Esophagus squamous epithelium (tissue), 5 donors: ENCODE results near the gene LRRC72. TPM values are rescaled to one million over a fixed set of nuclear protein-coding genes. Genes with fewer than 3 reads are reported as not detected.
A peak's percentile ranks its signal among the peaks of the same experiment; 100 is the strongest.

ENCODE experiments used
- DNase-seq: peaks from one replicate; lab custom pipeline; 2025; lab: John Stamatoyannopoulos, UW
- H3K27ac ChIP-seq, 4 donors: fragments of 200-600 bp; sonication (generic); one replicate each; pipeline ENCODE4 v1.5.1; 2016 to 2019; ENCODE audit warnings: mild to moderate bottlenecking in 1 of 4
- H3K27me3 ChIP-seq, 4 donors: fragments of 200-600 bp; sonication (generic); 1 replicate in 3 of 4; 2 replicates in 1 of 4; pipeline versions ENCODE4 v1.5.1 to v1.6.0; 2017 to 2021; ENCODE audit warnings: antibody characterized with exemption in 1 of 4
- H3K36me3 ChIP-seq, 3 donors: fragments of 200-600 bp; sonication (generic); one replicate each; pipeline ENCODE4 v1.5.1; 2016 to 2019
- H3K4me1 ChIP-seq, 3 donors: fragments of 200-600 bp; sonication (generic); one replicate each; pipeline ENCODE4 v1.5.1; 2017 to 2019
- H3K4me3 ChIP-seq, 4 donors: fragments of 200-600 bp; sonication (generic); 1 replicate in 3 of 4; 2 replicates in 1 of 4; pipeline ENCODE4 v1.5.1; 2016 to 2019; ENCODE audit warnings: mild to moderate bottlenecking in 2 of 4, moderate library complexity in 1 of 4
- H3K9me3 ChIP-seq, 3 donors: fragments of 200-600 bp; sonication (generic); one replicate each; pipeline ENCODE4 v1.5.1; 2016 to 2019
- POLR2A ChIP-seq, 4 donors: fragments of 450-650 bp; IDR thresholded peaks; one replicate each; pipeline ENCODE4 v1.6.1; 2017; ENCODE audit warnings: antibody characterized with exemption in 4 of 4, mild to moderate bottlenecking in 4 of 4, moderate library complexity in 3 of 4
- WGBS, 2 donors: methylation state at CpG; one replicate each; pipeline ENCODE4 v1.1.5; 2018; 5-methylcytosine and 5-hydroxymethylcytosine counted together
- intact Hi-C: fragments of 100-400 bp; cut with DNase I; formaldehyde crosslinking; loops from one replicate; pipeline ENCODE4 v1.15.0; 2022
- total RNA-seq, 4 donors: library from RNA; depleted of rRNA; stranded (reverse); fragments of >200 nt; gene quantifications; one replicate each; pipeline ENCODE4 v1.1.0, GENCODE V29; 2016
- TF ChIP-seq, protein P1 (sequence below), 6 experiments: fragments of 450-650 bp in 4 of 6; fragments of 200-600 bp in 2 of 6; sonication (generic) in 2 of 6; IDR thresholded peaks; one replicate each; pipeline ENCODE4 v1.5.1; 2016 to 2019; ENCODE audit warnings: antibody characterized with exemption in 6 of 6, mild to moderate bottlenecking in 4 of 6, moderate library complexity in 4 of 6
- donor health status: DM: yes; HTN: yes; CAD: no.

LRRC72 gene
- total RNA-seq, 4 donors from 2014 or later: not detected

DNA sequence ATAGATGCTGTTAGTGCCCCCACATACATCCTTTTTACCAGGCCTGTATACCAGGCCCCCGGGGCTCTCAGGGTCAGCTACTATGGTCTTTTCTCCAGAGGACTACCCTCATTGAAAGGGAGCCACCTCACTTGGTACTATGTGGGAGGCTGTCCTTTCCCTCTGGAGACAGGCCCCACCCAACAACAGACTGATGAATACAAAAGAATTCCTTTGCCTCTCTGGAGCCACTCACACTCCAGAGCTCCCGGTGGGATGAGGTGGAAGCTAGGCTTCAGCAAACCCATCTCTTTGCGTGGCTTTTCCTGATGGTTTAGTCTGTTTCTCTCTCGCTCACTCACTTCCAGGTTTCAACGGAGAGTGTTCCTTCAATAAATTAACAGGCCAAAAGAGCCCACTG is 88.6 kb downstream of the LRRC72 start:
- no peaks in the 10 kb centered on the region for H3K9me3 ChIP-seq
- no peaks in the 10 kb centered on the region for H3K27me3 ChIP-seq
- 72 to 81% methylated on average over 5 of the region's 5 CpGs for WGBS, 2 donors
- H3K27ac ChIP-seq: no peak overlapping the region
- no peak for DNase-seq
- peaks cover 0 to 87% (median 10%) of the 10 kb centered on the region in 3 donors for H3K36me3 ChIP-seq
- intact Hi-C loops: no loop called here
- H3K4me1 ChIP-seq: no peaks in the 10 kb centered on the region
- no peak for TF ChIP-seq POLR2A (IDR thresholded peaks at IDR 0.05)
- TF ChIP-seq, protein P1, sequence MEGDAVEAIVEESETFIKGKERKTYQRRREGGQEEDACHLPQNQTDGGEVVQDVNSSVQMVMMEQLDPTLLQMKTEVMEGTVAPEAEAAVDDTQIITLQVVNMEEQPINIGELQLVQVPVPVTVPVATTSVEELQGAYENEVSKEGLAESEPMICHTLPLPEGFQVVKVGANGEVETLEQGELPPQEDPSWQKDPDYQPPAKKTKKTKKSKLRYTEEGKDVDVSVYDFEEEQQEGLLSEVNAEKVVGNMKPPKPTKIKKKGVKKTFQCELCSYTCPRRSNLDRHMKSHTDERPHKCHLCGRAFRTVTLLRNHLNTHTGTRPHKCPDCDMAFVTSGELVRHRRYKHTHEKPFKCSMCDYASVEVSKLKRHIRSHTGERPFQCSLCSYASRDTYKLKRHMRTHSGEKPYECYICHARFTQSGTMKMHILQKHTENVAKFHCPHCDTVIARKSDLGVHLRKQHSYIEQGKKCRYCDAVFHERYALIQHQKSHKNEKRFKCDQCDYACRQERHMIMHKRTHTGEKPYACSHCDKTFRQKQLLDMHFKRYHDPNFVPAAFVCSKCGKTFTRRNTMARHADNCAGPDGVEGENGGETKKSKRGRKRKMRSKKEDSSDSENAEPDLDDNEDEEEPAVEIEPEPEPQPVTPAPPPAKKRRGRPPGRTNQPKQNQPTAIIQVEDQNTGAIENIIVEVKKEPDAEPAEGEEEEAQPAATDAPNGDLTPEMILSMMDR (IDR thresholded peaks at IDR 0.05): no peak
- H3K4me3 ChIP-seq: no peak overlapping the region

DNA sequence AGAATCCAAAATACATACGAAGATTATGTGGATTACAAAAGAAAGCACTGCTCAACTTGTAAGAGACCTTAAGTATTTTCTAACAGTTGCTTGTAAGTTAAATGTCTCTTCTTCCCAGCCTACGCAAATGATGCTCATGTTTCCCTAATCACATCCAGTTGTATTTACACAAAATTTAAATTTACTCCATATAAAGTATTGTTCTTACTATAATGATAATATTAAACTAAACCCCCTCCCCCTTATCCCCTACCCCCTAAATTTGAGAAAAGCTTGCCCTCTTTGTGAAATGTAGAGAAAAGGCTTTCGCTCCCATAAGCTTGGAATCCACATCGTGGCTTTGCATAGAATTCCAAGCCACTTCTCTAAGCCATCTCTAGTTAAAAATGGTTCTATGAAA is 89.5 kb downstream of the LRRC72 start:
- Histone ChIP-seq H3K9me3 (no peaks in the 10 kb centered on the region), H3K36me3 (peaks cover 0 to 91% (median 10%) of the 10 kb centered on the region in 3 donors), H3K4me1 (no peaks in the 10 kb centered on the region), H3K27me3 (no peaks in the 10 kb centered on the region), H3K27ac (no peak overlapping the region), H3K4me3 (no peak overlapping the region)
- 49 to 61% methylated on average over 3 to 4 of the region's 4 CpGs for WGBS, 2 donors
- TF ChIP-seq, protein P1 (IDR thresholded peaks at IDR 0.05): no peak
- TF ChIP-seq POLR2A (IDR thresholded peaks at IDR 0.05): no peak
- intact Hi-C loops: no loop called here
- DNase-seq: no peak

DNA sequence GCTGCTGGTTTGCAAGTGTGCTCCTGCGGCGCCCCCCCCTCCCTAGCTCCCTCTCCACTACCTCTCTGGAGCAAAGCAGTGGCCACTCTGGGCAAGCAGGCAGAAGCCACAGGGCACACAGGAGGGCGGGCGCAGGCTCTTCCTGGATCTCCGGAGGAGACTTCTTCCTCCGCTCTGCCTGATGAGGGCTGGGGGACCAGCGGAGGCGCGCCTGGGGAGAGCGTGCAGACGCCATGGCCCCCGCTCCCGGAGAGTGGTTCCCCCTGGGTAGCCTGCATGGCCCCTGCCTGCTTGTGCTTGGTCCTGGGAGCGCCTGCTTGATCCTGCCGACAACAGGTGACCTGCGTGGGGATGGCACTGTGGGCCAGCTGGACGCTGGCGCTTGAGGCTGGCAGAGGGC is 89.9 kb downstream of the LRRC72 start:
- TF ChIP-seq, protein P1 (IDR thresholded peaks at IDR 0.05): no peak
- TF ChIP-seq POLR2A (IDR thresholded peaks at IDR 0.05): no peak
- H3K4me3 ChIP-seq: no peak overlapping the region
- no peak for DNase-seq
- H3K9me3 ChIP-seq: no peaks in the 10 kb centered on the region
- no peak overlapping the region for H3K27ac ChIP-seq
- intact Hi-C loops: no loop called here
- H3K36me3 ChIP-seq: peaks cover 0 to 93% (median 10%) of the 10 kb centered on the region in 3 donors
- WGBS, 2 donors: 87% methylated on average over 16 of the region's 18 CpGs; no CpG with 5 or more reads in 1 of the 2 donors
- H3K27me3 ChIP-seq: no peaks in the 10 kb centered on the region
- no peaks in the 10 kb centered on the region for H3K4me1 ChIP-seq

DNA sequence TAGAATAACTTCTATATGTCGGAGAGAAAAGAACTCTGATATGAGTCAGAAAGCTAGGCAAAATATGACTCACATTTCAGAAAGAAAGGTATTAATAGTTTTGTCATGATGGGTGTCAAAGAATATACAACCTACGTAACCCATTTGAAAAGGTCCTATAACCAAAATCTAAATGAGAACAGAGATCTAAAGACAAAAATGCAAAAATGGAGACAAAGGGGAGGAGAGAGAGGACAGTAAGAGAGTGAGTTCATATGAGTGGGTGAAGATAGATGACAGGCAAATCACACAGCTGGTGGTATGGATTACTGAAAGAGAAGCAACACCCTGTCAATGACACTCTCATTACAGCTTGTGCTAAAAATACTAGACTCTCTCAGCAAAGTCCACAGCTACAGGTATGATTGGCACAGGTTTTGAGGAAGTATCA is 93.4 kb downstream of the LRRC72 start:
- Histone ChIP-seq H3K27me3 (no peaks in the 10 kb centered on the region), H3K27ac (peak overlapping the region in 1 of 4 donors; percentile 46), H3K36me3 (peaks cover 0 to 98% (median 13%) of the 10 kb centered on the region in 3 donors), H3K4me3 (no peak overlapping the region), H3K4me1 (no peaks in the 10 kb centered on the region), H3K9me3 (no peaks in the 10 kb centered on the region)
- TF ChIP-seq, protein P1 (IDR thresholded peaks at IDR 0.05): no peak
- TF ChIP-seq POLR2A (IDR thresholded peaks at IDR 0.05): no peak
- DNase-seq: no peak
- WGBS, 2 donors: 38 to 41% methylated on average over 2 of the region's 2 CpGs
- intact Hi-C loops: no loop called here

DNA sequence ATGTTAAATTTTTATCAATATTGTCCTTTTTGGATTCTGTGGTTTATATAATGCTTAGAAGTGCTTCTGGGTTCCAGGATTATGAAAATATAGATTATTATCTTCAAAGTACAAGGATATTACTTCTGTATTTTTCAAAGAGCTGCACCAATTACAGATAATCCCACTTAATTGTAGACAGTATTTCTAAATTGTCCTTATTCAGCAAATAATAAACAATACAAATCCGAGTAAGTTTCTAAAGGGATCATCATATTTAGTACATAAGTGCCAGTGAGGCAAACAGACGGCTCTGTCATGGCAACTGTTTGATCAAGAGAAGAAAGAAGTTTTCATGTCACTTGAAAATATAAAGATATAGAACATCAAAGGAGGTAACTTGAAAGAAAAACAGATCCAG is 99.8 kb downstream of the LRRC72 start:
- Histone ChIP-seq H3K9me3 (no peaks in the 10 kb centered on the region), H3K27ac (no peak overlapping the region), H3K36me3 (peaks cover 0 to 62% (median 3%) of the 10 kb centered on the region in 3 donors), H3K4me1 (no peaks in the 10 kb centered on the region), H3K27me3 (no peaks in the 10 kb centered on the region), H3K4me3 (no peak overlapping the region)
- DNase-seq: no peak
- 48% methylated on average over 2 of the region's 2 CpGs for WGBS, 2 donors
- intact Hi-C loops: no loop called here
- TF ChIP-seq, protein P1 (IDR thresholded peaks at IDR 0.05): no peak
- TF ChIP-seq POLR2A (IDR thresholded peaks at IDR 0.05): no peak
